Measurements from ENCODE around the gene CCDC157.
A peak's percentile ranks its signal among the peaks of the same experiment; 100 is the strongest.

The CCDC157 gene

GRCh38 chr22:30386960-30387827 lies 30.4 kb downstream of the CCDC157 start, which contains the start of gene RNF215:
TSS of gene RNF215 (minus strand) at chr22:30387411. CDS start at chr22:30387313, 98 bp downstream.
- Histone ChIP-seq H3K4me1 (ENCODE audit: control insufficient read depth, insufficient read depth, low read length) (peaks cover 6% of the 10 kb centered on the region), H3K4me3 (ENCODE audit: low read length) (peak within 1 kb of the TSS; percentile 78), H3K9ac (ENCODE audit: low read length) (peak within 1 kb of the TSS; percentile 57), H3K27me3 (ENCODE audit: control insufficient read depth, insufficient read depth, low read length) (no peaks in the 10 kb centered on the region), H3K27ac (ENCODE audit: low read depth, low read length) (peak within 1 kb of the TSS; percentile 16), H3K36me3 (ENCODE audit: control insufficient read depth, insufficient read depth, low read length) (peaks cover 2% of the 10 kb centered on the region)

- H3K4me3 ChIP-seq (ENCODE audit: low read length) = no peak overlapping the region
- H3K36me3 ChIP-seq (ENCODE audit: control insufficient read depth, insufficient read depth, low read length) = no peaks in the 10 kb centered on the region
- no peak overlapping the region for H3K9ac ChIP-seq (ENCODE audit: low read length)
- H3K27ac ChIP-seq (ENCODE audit: low read depth, low read length) = no peak overlapping the region
- no peaks in the 10 kb centered on the region for H3K27me3 ChIP-seq (ENCODE audit: control insufficient read depth, insufficient read depth, low read length)
- peaks cover 5% of the 10 kb centered on the region for H3K4me1 ChIP-seq (ENCODE audit: control insufficient read depth, insufficient read depth, low read length)
These were observed 34.3 kb downstream of the CCDC157 start for GRCh38 chr22:30390974-30391691.

GRCh38 chr22:30392661-30393321 lies 36.0 kb downstream of the CCDC157 start:
- Histone ChIP-seq H3K9ac (ENCODE audit: low read length) (no peak overlapping the region), H3K4me1 (ENCODE audit: control insufficient read depth, insufficient read depth, low read length) (peaks cover 3% of the 10 kb centered on the region)

GRCh38 chr22:30393322-30393680 lies 36.5 kb downstream of the CCDC157 start:
- Histone ChIP-seq H3K27ac (ENCODE audit: low read depth, low read length) (no peak overlapping the region), H3K36me3 (ENCODE audit: control insufficient read depth, insufficient read depth, low read length) (no peaks in the 10 kb centered on the region), H3K4me3 (ENCODE audit: low read length) (no peak overlapping the region), H3K27me3 (ENCODE audit: control insufficient read depth, insufficient read depth, low read length) (no peaks in the 10 kb centered on the region), H3K9ac (ENCODE audit: low read length) (no peak overlapping the region), H3K4me1 (ENCODE audit: control insufficient read depth, insufficient read depth, low read length) (peaks cover 3% of the 10 kb centered on the region)

More at GRCh38 chr22:30392661-30393321, 36.0 kb downstream of the CCDC157 start:
- Histone ChIP-seq H3K36me3 (ENCODE audit: control insufficient read depth, insufficient read depth, low read length) (no peaks in the 10 kb centered on the region), H3K27me3 (ENCODE audit: control insufficient read depth, insufficient read depth, low read length) (no peaks in the 10 kb centered on the region), H3K4me3 (ENCODE audit: low read length) (no peak overlapping the region), H3K27ac (ENCODE audit: low read depth, low read length) (no peak overlapping the region)

- no peak overlapping the region for H3K9ac ChIP-seq (ENCODE audit: low read length)
- H3K4me1 ChIP-seq (ENCODE audit: control insufficient read depth, insufficient read depth, low read length) = peaks cover 3% of the 10 kb centered on the region
- no peaks in the 10 kb centered on the region for H3K27me3 ChIP-seq (ENCODE audit: control insufficient read depth, insufficient read depth, low read length)
- no peak overlapping the region for H3K4me3 ChIP-seq (ENCODE audit: low read length)
- no peak overlapping the region for H3K27ac ChIP-seq (ENCODE audit: low read depth, low read length)
- H3K36me3 ChIP-seq (ENCODE audit: control insufficient read depth, insufficient read depth, low read length) = no peaks in the 10 kb centered on the region
These were observed 37.1 kb downstream of the CCDC157 start for GRCh38 chr22:30393885-30394284.

- no peak within 1 kb of the TSS for H3K9ac ChIP-seq (ENCODE audit: low read length)
- H3K27ac ChIP-seq (ENCODE audit: low read depth, low read length) = no peak within 1 kb of the TSS
- peaks cover 3% of the 10 kb centered on the region for H3K4me1 ChIP-seq (ENCODE audit: control insufficient read depth, insufficient read depth, low read length)
- no peaks in the 10 kb centered on the region for H3K27me3 ChIP-seq (ENCODE audit: control insufficient read depth, insufficient read depth, low read length)
- H3K4me3 ChIP-seq (ENCODE audit: low read length) = peak within 1 kb of the TSS; percentile 61
- H3K36me3 ChIP-seq (ENCODE audit: control insufficient read depth, insufficient read depth, low read length) = no peaks in the 10 kb centered on the region
These were observed 40.3 kb downstream of the CCDC157 start, which contains the start of gene SEC14L2 for GRCh38 chr22:30396871-30397655. TSS of gene SEC14L2 (plus strand) at chr22:30397018. CDS start at chr22:30397117, 99 bp downstream.

- Histone ChIP-seq H3K36me3 (ENCODE audit: control insufficient read depth, insufficient read depth, low read length) (no peaks in the 10 kb centered on the region), H3K4me3 (ENCODE audit: low read length) (peak overlapping the region; percentile 61), H3K27ac (ENCODE audit: low read depth, low read length) (no peak overlapping the region), H3K27me3 (ENCODE audit: control insufficient read depth, insufficient read depth, low read length) (no peaks in the 10 kb centered on the region), H3K9ac (ENCODE audit: low read length) (no peak overlapping the region), H3K4me1 (ENCODE audit: control insufficient read depth, insufficient read depth, low read length) (peaks cover 3% of the 10 kb centered on the region)
These were observed 41.1 kb downstream of the CCDC157 start for GRCh38 chr22:30397656-30398635.

- H3K27ac ChIP-seq (ENCODE audit: low read depth, low read length) = no peak overlapping the region
- H3K4me3 ChIP-seq (ENCODE audit: low read length) = no peak overlapping the region
- H3K4me1 ChIP-seq (ENCODE audit: control insufficient read depth, insufficient read depth, low read length) = peaks cover 3% of the 10 kb centered on the region
- H3K36me3 ChIP-seq (ENCODE audit: control insufficient read depth, insufficient read depth, low read length) = no peaks in the 10 kb centered on the region
- H3K9ac ChIP-seq (ENCODE audit: low read length) = no peak overlapping the region
- H3K27me3 ChIP-seq (ENCODE audit: control insufficient read depth, insufficient read depth, low read length) = no peaks in the 10 kb centered on the region
These were observed 42.2 kb downstream of the CCDC157 start for GRCh38 chr22:30398685-30399680.

- no peak overlapping the region for H3K4me3 ChIP-seq (ENCODE audit: low read length)
- peaks cover 3% of the 10 kb centered on the region for H3K4me1 ChIP-seq (ENCODE audit: control insufficient read depth, insufficient read depth, low read length)
- no peaks in the 10 kb centered on the region for H3K27me3 ChIP-seq (ENCODE audit: control insufficient read depth, insufficient read depth, low read length)
- H3K27ac ChIP-seq (ENCODE audit: low read depth, low read length) = no peak overlapping the region
- no peak overlapping the region for H3K9ac ChIP-seq (ENCODE audit: low read length)
- no peaks in the 10 kb centered on the region for H3K36me3 ChIP-seq (ENCODE audit: control insufficient read depth, insufficient read depth, low read length)
These were observed 42.9 kb downstream of the CCDC157 start for GRCh38 chr22:30399718-30400117.

- H3K27me3 ChIP-seq (ENCODE audit: control insufficient read depth, insufficient read depth, low read length) = no peaks in the 10 kb centered on the region
- H3K36me3 ChIP-seq (ENCODE audit: control insufficient read depth, insufficient read depth, low read length) = no peaks in the 10 kb centered on the region
- H3K9ac ChIP-seq (ENCODE audit: low read length) = no peak overlapping the region
- no peak overlapping the region for H3K4me3 ChIP-seq (ENCODE audit: low read length)
- H3K4me1 ChIP-seq (ENCODE audit: control insufficient read depth, insufficient read depth, low read length) = peaks cover 3% of the 10 kb centered on the region
- H3K27ac ChIP-seq (ENCODE audit: low read depth, low read length) = no peak overlapping the region
These were observed 43.4 kb downstream of the CCDC157 start for GRCh38 chr22:30400159-30400558.

Data from rectal smooth muscle tissue (tissue), 1 donor.